Measurements from ENCODE around the gene AMD1. TPM values are rescaled to one million over a fixed set of nuclear protein-coding genes. Genes with fewer than 3 reads are reported as not detected.

The AMD1 gene
- total and polyA plus RNA-seq, 8 donors = 11.3 to 30.1 (median 24.5) TPM

DNA sequence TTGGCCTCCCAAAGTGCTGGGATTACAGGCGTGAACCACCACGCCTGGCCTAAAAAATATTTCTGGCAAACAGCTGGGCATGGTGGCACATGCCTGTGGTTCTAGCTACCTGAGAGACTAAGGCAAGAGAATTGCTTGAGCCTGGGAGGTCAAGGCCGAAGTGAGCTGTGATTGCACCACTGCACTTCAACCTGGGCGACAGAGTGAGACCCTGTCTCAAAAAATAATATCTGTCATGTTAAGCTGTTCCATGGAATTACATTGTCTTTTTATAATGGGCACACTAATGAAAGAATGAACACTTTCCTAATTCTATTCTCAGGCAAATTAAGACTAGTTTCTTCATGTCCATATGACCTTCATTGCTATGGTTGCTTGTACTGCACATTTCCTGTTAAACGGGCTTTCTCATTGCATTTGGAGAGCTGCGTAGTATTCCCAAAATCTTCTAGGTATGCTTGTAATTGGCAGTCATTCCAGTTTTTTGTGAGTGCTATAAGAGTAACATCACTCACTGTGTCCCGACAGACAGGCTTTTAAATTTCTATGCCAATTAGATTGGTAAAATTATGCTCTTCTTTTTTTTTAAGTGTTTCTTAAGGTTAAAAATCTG is 12.1 kb downstream of the AMD1 start:
- Histone ChIP-seq H3K27ac (no peak overlapping the region), H3K4me1 (peaks cover 13 to 17% (median 13%) of the 10 kb centered on the region in 3 donors), H3K36me3 (peaks cover 0 to 7% (median 2%) of the 10 kb centered on the region in 3 donors), H3K9me3 (no peaks in the 10 kb centered on the region), H3K4me3 (no peak overlapping the region), H3K27me3 (no peaks in the 10 kb centered on the region)
- TF ChIP-seq, protein P1, sequence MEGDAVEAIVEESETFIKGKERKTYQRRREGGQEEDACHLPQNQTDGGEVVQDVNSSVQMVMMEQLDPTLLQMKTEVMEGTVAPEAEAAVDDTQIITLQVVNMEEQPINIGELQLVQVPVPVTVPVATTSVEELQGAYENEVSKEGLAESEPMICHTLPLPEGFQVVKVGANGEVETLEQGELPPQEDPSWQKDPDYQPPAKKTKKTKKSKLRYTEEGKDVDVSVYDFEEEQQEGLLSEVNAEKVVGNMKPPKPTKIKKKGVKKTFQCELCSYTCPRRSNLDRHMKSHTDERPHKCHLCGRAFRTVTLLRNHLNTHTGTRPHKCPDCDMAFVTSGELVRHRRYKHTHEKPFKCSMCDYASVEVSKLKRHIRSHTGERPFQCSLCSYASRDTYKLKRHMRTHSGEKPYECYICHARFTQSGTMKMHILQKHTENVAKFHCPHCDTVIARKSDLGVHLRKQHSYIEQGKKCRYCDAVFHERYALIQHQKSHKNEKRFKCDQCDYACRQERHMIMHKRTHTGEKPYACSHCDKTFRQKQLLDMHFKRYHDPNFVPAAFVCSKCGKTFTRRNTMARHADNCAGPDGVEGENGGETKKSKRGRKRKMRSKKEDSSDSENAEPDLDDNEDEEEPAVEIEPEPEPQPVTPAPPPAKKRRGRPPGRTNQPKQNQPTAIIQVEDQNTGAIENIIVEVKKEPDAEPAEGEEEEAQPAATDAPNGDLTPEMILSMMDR (IDR thresholded peaks at IDR 0.05) = no peak
- FAIRE-seq (no peak), ATAC-seq (no peak), DNase-seq (no peak)
- intact Hi-C loops (cut with DNase I) = no loop called here
- WGBS, 2 donors = 82 to 87% methylated on average over 7 of the region's 7 CpGs

DNA sequence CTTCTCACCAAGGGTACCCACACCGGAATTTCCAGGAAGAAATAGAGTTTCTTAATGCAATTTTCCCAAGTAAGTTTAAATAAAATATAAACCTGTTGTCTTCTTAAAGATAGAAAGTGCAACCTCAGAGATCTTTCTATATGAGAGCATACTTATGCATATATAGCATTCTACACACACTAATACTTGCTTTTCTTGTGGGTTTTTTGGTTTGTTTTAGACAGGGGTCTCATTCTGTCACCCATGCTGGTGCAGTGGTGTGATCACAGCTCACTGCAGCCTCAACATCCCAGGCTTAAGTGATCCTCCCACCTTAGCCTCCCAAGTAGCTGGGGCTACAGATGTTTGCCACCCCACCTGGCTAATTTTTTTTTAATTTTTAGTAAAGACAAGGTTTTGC is 15.7 kb downstream of the AMD1 start:
- TF ChIP-seq, protein P1 (IDR thresholded peaks at IDR 0.05) = no peak
- intact Hi-C loops (cut with DNase I) = no loop called here
- no peaks in the 10 kb centered on the region for H3K27me3 ChIP-seq
- H3K27ac ChIP-seq = no peak overlapping the region
- ATAC-seq (no peak), DNase-seq (no peak), FAIRE-seq (no peak)
- H3K36me3 ChIP-seq = peaks cover 6 to 36% (median 32%) of the 10 kb centered on the region in 3 donors
- no peak overlapping the region for H3K4me3 ChIP-seq
- H3K9me3 ChIP-seq = no peaks in the 10 kb centered on the region
- peaks cover 0 to 4% (median 3%) of the 10 kb centered on the region in 3 donors for H3K4me1 ChIP-seq
- 85 to 94% methylated on average over 1 of the region's 1 CpG for WGBS, 2 donors

DNA sequence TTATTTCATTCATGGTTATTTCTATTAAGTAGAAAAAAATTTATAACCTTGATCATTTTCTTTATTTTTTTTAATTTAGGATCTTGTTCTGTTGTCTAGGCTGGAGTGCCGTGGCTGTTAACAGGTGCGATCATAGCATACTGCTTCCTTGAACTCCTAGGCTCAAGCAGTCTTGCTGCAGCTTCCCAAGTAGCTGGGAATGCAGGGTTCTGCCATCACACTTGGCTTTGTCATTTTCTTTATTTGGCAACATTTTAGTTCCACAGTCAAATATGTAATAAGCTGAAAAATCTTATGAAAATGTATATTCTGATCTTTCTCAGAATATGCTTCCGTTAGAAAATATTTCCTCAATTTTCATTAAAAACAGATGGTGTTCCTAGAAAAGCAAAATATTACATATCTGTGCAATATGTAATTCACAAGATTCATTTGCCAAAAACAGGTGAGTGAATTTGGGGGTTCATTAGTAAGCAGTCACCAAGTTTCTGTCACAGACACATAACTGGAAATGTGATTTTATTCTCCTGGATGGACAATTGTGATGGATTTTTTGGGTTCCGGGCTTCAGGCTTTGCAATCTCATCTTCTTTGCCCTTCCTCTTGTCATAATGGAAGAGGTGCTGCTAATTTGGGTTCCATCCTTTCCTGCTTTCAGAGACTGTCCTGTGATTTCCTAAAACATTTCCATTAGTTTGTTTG is 21.5 kb downstream of the AMD1 start:
- Histone ChIP-seq H3K27me3 (no peaks in the 10 kb centered on the region), H3K4me1 (no peaks in the 10 kb centered on the region), H3K36me3 (peaks cover 13 to 53% (median 34%) of the 10 kb centered on the region in 3 donors), H3K9me3 (no peaks in the 10 kb centered on the region), H3K4me3 (no peak overlapping the region), H3K27ac (no peak overlapping the region)
- no peak for FAIRE-seq
- WGBS, 2 donors = 97 to 99% methylated on average over 4 of the region's 4 CpGs
- no peak for ATAC-seq
- DNase-seq = no peak
- TF ChIP-seq, protein P1 (IDR thresholded peaks at IDR 0.05) = no peak
- intact Hi-C loops (cut with DNase I) = no loop called here

DNA sequence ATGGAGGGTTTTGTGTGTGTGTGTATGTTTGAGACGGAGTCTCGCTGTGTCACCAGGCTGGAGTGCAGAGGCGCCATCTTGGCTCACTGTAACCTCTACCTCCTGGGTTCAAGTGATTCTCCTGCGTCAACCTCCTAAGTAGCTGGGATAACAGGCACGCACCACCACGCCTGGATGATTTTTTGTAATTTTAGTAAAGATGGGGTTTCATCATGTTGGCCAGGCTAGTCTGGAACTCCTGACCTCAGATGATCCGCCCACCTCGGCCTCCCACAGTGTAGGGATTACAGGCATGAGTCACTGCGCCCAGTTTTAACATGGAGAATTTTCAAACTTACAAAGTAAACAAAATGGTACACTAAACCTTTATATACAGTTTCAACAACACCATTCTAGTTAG is 22.8 kb downstream of the AMD1 start:
- TF ChIP-seq, protein P1 (IDR thresholded peaks at IDR 0.05) = no peak
- H3K4me3 ChIP-seq = no peak overlapping the region
- no peak overlapping the region for H3K27ac ChIP-seq
- FAIRE-seq (no peak), DNase-seq (no peak), ATAC-seq (no peak)
- H3K27me3 ChIP-seq = no peaks in the 10 kb centered on the region
- 96 to 97% methylated on average over 9 of the region's 9 CpGs for WGBS, 2 donors
- intact Hi-C loops (cut with DNase I) = no loop called here
- peaks cover 13 to 43% (median 29%) of the 10 kb centered on the region in 3 donors for H3K36me3 ChIP-seq
- no peaks in the 10 kb centered on the region for H3K9me3 ChIP-seq
- no peaks in the 10 kb centered on the region for H3K4me1 ChIP-seq

DNA sequence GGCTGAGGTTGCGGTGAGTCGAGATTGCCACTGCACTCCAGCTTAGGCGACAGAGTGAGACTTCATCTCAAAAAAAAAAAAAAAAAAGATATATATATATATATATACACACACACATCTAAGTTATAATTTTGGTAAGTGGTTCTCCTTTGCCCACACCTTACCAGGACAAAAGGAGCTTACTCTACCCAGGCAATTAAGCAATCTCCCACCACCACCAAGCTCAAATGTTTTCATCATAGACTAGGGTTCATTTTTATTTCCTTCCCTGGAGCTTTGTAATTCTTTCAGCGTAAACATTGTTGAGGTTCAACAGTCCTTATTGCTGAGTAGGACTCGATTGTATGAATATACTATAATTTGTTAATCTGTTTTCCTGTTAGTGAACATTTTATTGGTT is 23.5 kb downstream of the AMD1 start:
- Histone ChIP-seq H3K27me3 (no peaks in the 10 kb centered on the region), H3K9me3 (no peaks in the 10 kb centered on the region), H3K4me3 (no peak overlapping the region), H3K36me3 (peaks cover 10 to 36% (median 23%) of the 10 kb centered on the region in 3 donors), H3K27ac (no peak overlapping the region), H3K4me1 (no peaks in the 10 kb centered on the region)
- DNase-seq (no peak), ATAC-seq (no peak), FAIRE-seq (no peak)
- WGBS, 2 donors = 93 to 97% methylated on average over 5 of the region's 5 CpGs
- TF ChIP-seq, protein P1 (IDR thresholded peaks at IDR 0.05) = no peak
- intact Hi-C loops (cut with DNase I) = no loop called here

Measured in pancreas (tissue), 10 donors.